Testis (tissue), 2 donors: ENCODE results near the gene FAM107B.

Experiments used
- POLR2A ChIP-seq: fragments of 450-650 bp; IDR thresholded peaks from one replicate; pipeline ENCODE4 v1.6.1; 2017; ENCODE audit warnings: antibody characterized with exemption, mild to moderate bottlenecking, moderate library complexity
- TF ChIP-seq, protein P1 (sequence below), 3 experiments: fragments of 450-650 bp in 2 of 3; fragments of 200-600 bp in 1 of 3; sonication (generic) in 1 of 3; IDR thresholded peaks; one replicate each; pipeline ENCODE4 v1.5.1; 2016 to 2019; ENCODE audit warnings: antibody characterized with exemption in 3 of 3, mild to moderate bottlenecking in 2 of 3, moderate library complexity in 1 of 3

DNA sequence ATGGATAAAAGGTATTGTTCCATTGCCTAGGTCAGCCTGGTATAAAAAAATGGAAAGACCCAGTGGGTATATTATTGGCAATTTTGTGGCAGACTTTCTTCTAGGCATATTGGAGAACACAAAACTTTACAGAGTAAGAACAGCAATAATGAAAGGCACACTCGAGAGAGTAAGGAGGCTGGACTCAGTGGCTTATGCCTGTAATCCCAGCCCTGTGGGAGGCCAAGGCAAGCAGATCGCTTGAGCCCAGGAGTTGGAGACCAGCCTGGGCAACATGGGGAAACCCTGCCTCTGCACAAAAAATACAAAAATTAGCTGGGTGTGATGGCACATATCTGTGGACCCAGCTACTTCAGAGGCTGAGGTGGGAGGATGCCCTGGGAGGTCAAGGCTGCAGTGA, 158.2 kb downstream of the FAM107B start:
- TF ChIP-seq, protein P1, sequence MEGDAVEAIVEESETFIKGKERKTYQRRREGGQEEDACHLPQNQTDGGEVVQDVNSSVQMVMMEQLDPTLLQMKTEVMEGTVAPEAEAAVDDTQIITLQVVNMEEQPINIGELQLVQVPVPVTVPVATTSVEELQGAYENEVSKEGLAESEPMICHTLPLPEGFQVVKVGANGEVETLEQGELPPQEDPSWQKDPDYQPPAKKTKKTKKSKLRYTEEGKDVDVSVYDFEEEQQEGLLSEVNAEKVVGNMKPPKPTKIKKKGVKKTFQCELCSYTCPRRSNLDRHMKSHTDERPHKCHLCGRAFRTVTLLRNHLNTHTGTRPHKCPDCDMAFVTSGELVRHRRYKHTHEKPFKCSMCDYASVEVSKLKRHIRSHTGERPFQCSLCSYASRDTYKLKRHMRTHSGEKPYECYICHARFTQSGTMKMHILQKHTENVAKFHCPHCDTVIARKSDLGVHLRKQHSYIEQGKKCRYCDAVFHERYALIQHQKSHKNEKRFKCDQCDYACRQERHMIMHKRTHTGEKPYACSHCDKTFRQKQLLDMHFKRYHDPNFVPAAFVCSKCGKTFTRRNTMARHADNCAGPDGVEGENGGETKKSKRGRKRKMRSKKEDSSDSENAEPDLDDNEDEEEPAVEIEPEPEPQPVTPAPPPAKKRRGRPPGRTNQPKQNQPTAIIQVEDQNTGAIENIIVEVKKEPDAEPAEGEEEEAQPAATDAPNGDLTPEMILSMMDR (IDR thresholded peaks at IDR 0.05): no peak
- TF ChIP-seq POLR2A: no peak
